H9 (cell line): ENCODE results near the gene PJVK. TPM values are rescaled to one million over a fixed set of nuclear protein-coding genes. Genes with fewer than 3 reads are reported as not detected.

Source experiments
- DNase-seq: peaks from one replicate; pipeline ENCODE4 v3.0.0-alpha.2; 2017
- H2AFZ ChIP-seq: one replicate; pipeline ENCODE4 v1.6.1; 2013; ENCODE audit warnings: mild to moderate bottlenecking, low read length, control low read depth, moderate library complexity
- H2AK5ac ChIP-seq: 2 replicates; pipeline ENCODE4 v1.6.1; 2013; ENCODE audit warnings: low read length, control low read depth, mixed read lengths; ENCODE audit not compliant: insufficient read length
- H2BK120ac ChIP-seq: one replicate; pipeline ENCODE4 v1.6.1; 2013; ENCODE audit warnings: low read depth, mild to moderate bottlenecking, low read length, control low read depth, inconsistent platforms; ENCODE audit not compliant: poor library complexity, severe bottlenecking
- H2BK12ac ChIP-seq: 2 replicates; pipeline ENCODE4 v1.6.1; 2013; ENCODE audit warnings: low read length, control low read depth, mixed read lengths, low read depth; ENCODE audit not compliant: insufficient read length
- H2BK15ac ChIP-seq: 2 replicates; pipeline ENCODE4 v1.6.1; 2013; ENCODE audit warnings: low read depth, low read length, control low read depth
- H2BK20ac ChIP-seq: one replicate; pipeline ENCODE4 v1.6.1; 2013; ENCODE audit warnings: low read depth, mild to moderate bottlenecking, low read length, control low read depth, inconsistent platforms; ENCODE audit not compliant: poor library complexity, severe bottlenecking
- H2BK5ac ChIP-seq: 2 replicates; pipeline ENCODE4 v1.6.1; 2013; ENCODE audit warnings: low read length, control low read depth, mixed read lengths; ENCODE audit not compliant: insufficient read length
- H3K14ac ChIP-seq: 2 replicates; pipeline ENCODE4 v1.6.1; 2013; ENCODE audit warnings: low read length, control low read depth; ENCODE audit not compliant: insufficient read depth
- H3K18ac ChIP-seq: 2 replicates; pipeline ENCODE4 v1.6.1; 2013; ENCODE audit warnings: low read depth, mild to moderate bottlenecking, mixed read lengths, low read length, control low read depth; ENCODE audit not compliant: insufficient read length
- H3K23ac ChIP-seq: 2 replicates; pipeline ENCODE4 v1.6.1; 2013; ENCODE audit warnings: low read length, control low read depth, mixed read lengths, low read depth; ENCODE audit not compliant: insufficient read length
- H3K23me2 ChIP-seq: 2 replicates; pipeline ENCODE4 v1.6.1; 2013; ENCODE audit warnings: low read depth, mild to moderate bottlenecking, mixed read lengths, low read length, control low read depth; ENCODE audit not compliant: insufficient read length, poor library complexity, severe bottlenecking
- H3K27ac ChIP-seq: 2 replicates; pipeline ENCODE4 v1.5.1; 2013; ENCODE audit warnings: low read length, control low read depth, mixed read lengths, low read depth; ENCODE audit not compliant: insufficient read length
- H3K27me3 ChIP-seq: 2 replicates; pipeline ENCODE4 v1.6.1; 2013; ENCODE audit warnings: low read length, control low read depth, inconsistent platforms; ENCODE audit not compliant: insufficient read depth
- H3K4ac ChIP-seq: 2 replicates; pipeline ENCODE4 v1.6.1; 2013; ENCODE audit warnings: low read depth, mild to moderate bottlenecking, control low read depth, inconsistent platforms, low read length, moderate library complexity
- H3K4me1 ChIP-seq: 2 replicates; pipeline ENCODE4 v1.6.1; 2013; ENCODE audit warnings: low read length, control low read depth, inconsistent platforms; ENCODE audit not compliant: insufficient read depth
- H3K4me2 ChIP-seq: 2 replicates; pipeline ENCODE4 v1.6.1; 2013; ENCODE audit warnings: low read length, control low read depth, mixed read lengths; ENCODE audit not compliant: insufficient read length, insufficient read depth
- H3K56ac ChIP-seq: 2 replicates; pipeline ENCODE4 v1.6.1; 2013; ENCODE audit warnings: low read depth, mild to moderate bottlenecking, mixed read lengths, low read length, control low read depth; ENCODE audit not compliant: insufficient read length
- H3K79me1 ChIP-seq: 2 replicates; pipeline ENCODE4 v1.6.1; 2013; ENCODE audit warnings: low read depth, mild to moderate bottlenecking, moderate library complexity, low read length, control low read depth, inconsistent platforms; ENCODE audit not compliant: insufficient read depth, poor library complexity, severe bottlenecking
- H3K79me2 ChIP-seq: 2 replicates; pipeline ENCODE4 v1.6.1; 2013; ENCODE audit warnings: low read length, control low read depth, inconsistent platforms; ENCODE audit not compliant: insufficient read depth
- H3K9ac ChIP-seq: 2 replicates; pipeline ENCODE4 v1.6.1; 2013; ENCODE audit warnings: low read length, control low read depth, mixed read lengths; ENCODE audit not compliant: insufficient read length; ENCODE audit errors: extremely low read depth
- H3K9me3 ChIP-seq: one replicate; pipeline ENCODE4 v1.6.1; 2013; ENCODE audit warnings: low read depth, low read length, inconsistent platforms; ENCODE audit not compliant: control insufficient read depth
- H3T11ph ChIP-seq: one replicate; pipeline ENCODE4 v1.6.1; 2013; ENCODE audit warnings: mild to moderate bottlenecking, low read length, control low read depth, inconsistent platforms
- H4K20me1 ChIP-seq: one replicate; pipeline ENCODE4 v1.6.1; 2013; ENCODE audit not compliant: control insufficient read depth, insufficient read length, insufficient read depth
- H4K5ac ChIP-seq: 2 replicates; pipeline ENCODE4 v1.6.1; 2013; ENCODE audit warnings: low read depth, mild to moderate bottlenecking, mixed read lengths, low read length, control low read depth; ENCODE audit not compliant: insufficient read length
- H4K8ac ChIP-seq: replicated peaks from 2 replicates; pipeline ENCODE4 v1.6.1; 2013; ENCODE audit warnings: low read length, control low read depth, mixed read lengths, low read depth; ENCODE audit not compliant: insufficient read length
- H4K91ac ChIP-seq: 2 replicates; pipeline ENCODE4 v1.6.1; 2013; ENCODE audit warnings: low read depth, mild to moderate bottlenecking, moderate library complexity, mixed read lengths, low read length, control low read depth; ENCODE audit not compliant: insufficient read length
- H3K27ac Mint-ChIP-seq, 3 experiments: 2 replicates in 2 of 3; 3 replicates in 1 of 3; pipeline ENCODE4 v1.8.0; 2020 to 2021; ENCODE audit warnings: mixed read lengths in 3 of 3, mild to moderate bottlenecking in 1 of 3, moderate library complexity in 1 of 3
- H3K27me3 Mint-ChIP-seq: 2 replicates; pipeline ENCODE4 v1.8.0; 2021; ENCODE audit warnings: low read depth, mild to moderate bottlenecking, moderate library complexity, mixed read lengths
- H3K36me3 Mint-ChIP-seq, 3 experiments: 2 replicates in 2 of 3; 3 replicates in 1 of 3; pipeline ENCODE4 v1.8.0; 2020 to 2021; ENCODE audit warnings: low read depth in 3 of 3, mixed read lengths in 3 of 3; ENCODE audit not compliant: insufficient read depth in 1 of 3
- H3K4me1 Mint-ChIP-seq, 2 experiments: 2 replicates each; pipeline ENCODE4 v1.8.0; 2020; ENCODE audit warnings: mixed read lengths in 2 of 2
- H3K4me3 Mint-ChIP-seq, 2 experiments: 2 replicates in 1 of 2; 3 replicates in 1 of 2; pipeline ENCODE4 v1.8.0; 2020 to 2021; ENCODE audit warnings: mild to moderate bottlenecking in 2 of 2, mixed read lengths in 2 of 2, moderate library complexity in 1 of 2
- H3K9me3 Mint-ChIP-seq, 2 experiments: 2 replicates in 1 of 2; 3 replicates in 1 of 2; pipeline ENCODE4 v1.8.0; 2020; ENCODE audit warnings: mild to moderate bottlenecking in 2 of 2, mixed read lengths in 2 of 2, moderate library complexity in 1 of 2
- WGBS: extraction: QIAGEN DNeasy Blood & Tissue Kit; methylation state at CpG from one replicate; pipeline ENCODE4 v1.1.7; 2013; ENCODE audit warnings: missing lambda C conversion rate, low lambda C conversion rate, mixed read lengths; ENCODE audit not compliant: insufficient read length; ENCODE audit errors: extremely low coverage; 5-methylcytosine and 5-hydroxymethylcytosine counted together
- total RNA-seq: library from RNA; stranded (reverse); gene quantifications from 2 replicates; pipeline ENCODE4 v1.2.1, GENCODE V29; 2021
- TF ChIP-seq, protein P1 (sequence below): fragments of 200-600 bp; sonication (generic); conservative IDR thresholded peaks from 3 replicates; pipeline ENCODE4 v1.8.0; 2021; ENCODE audit warnings: antibody characterized with exemption, mild to moderate bottlenecking

Gene PJVK
- total RNA-seq, 1 experiment from 2014 or later = 4.7 TPM

DNA sequence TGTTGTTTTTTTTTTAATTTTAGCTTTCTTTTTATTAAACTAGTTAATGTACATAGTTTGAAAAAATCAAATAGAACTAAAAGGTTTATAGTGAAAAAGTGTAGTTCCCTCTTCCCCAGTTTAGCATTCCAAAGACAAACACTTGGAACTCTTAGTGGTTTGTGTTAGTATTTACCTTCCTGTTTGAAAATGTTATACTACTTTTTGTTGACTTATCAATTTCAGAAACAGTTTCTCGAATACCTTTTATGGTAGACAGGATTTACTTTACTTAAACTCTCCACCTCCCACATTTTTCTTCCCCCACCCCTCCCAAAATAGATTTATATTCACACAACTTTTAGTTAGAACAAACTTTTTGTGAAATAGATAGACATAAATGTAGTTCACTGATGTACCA lies 55.8 kb downstream of the PJVK start:
- H3K27me3 Mint-ChIP-seq = no peaks in the 10 kb centered on the region
- Histone ChIP-seq H4K20me1 (no peaks in the 10 kb centered on the region), H3K56ac (no peak overlapping the region), H2BK12ac (no peak overlapping the region), H2BK120ac (no peak overlapping the region), H3K27me3 (no peaks in the 10 kb centered on the region), H3K4ac (no peak overlapping the region), H3K27ac (no peak overlapping the region), H2BK15ac (no peak overlapping the region), H3K9me3 (no peaks in the 10 kb centered on the region), H4K5ac (no peak overlapping the region), H2AFZ (no peak overlapping the region), H3K79me1 (no peaks in the 10 kb centered on the region), H3K79me2 (no peaks in the 10 kb centered on the region), H2BK20ac (no peak overlapping the region), H4K8ac (no peak overlapping the region), H3K14ac (no peak overlapping the region), H4K91ac (no peak overlapping the region), H3K9ac (no peak overlapping the region), H3K23ac (no peak overlapping the region), H2BK5ac (no peak overlapping the region), H2AK5ac (no peak overlapping the region), H3K4me1 (no peaks in the 10 kb centered on the region), H3T11ph (no peak overlapping the region), H3K18ac (no peak overlapping the region), H3K4me2 (no peak overlapping the region), H3K23me2 (no peaks in the 10 kb centered on the region)
- peaks cover 19 to 22% of the 10 kb centered on the region in 2 experiments for H3K4me1 Mint-ChIP-seq
- H3K4me3 Mint-ChIP-seq = no peak overlapping the region
- TF ChIP-seq, protein P1, sequence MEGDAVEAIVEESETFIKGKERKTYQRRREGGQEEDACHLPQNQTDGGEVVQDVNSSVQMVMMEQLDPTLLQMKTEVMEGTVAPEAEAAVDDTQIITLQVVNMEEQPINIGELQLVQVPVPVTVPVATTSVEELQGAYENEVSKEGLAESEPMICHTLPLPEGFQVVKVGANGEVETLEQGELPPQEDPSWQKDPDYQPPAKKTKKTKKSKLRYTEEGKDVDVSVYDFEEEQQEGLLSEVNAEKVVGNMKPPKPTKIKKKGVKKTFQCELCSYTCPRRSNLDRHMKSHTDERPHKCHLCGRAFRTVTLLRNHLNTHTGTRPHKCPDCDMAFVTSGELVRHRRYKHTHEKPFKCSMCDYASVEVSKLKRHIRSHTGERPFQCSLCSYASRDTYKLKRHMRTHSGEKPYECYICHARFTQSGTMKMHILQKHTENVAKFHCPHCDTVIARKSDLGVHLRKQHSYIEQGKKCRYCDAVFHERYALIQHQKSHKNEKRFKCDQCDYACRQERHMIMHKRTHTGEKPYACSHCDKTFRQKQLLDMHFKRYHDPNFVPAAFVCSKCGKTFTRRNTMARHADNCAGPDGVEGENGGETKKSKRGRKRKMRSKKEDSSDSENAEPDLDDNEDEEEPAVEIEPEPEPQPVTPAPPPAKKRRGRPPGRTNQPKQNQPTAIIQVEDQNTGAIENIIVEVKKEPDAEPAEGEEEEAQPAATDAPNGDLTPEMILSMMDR = no peak
- no peak overlapping the region for H3K27ac Mint-ChIP-seq
- H3K36me3 Mint-ChIP-seq = peaks cover 4 to 20% (median 8%) of the 10 kb centered on the region in 3 experiments; a peak in 6 of 7 replicates
- no peak for DNase-seq
- no CpG with 5 or more reads among the region's 1 CpG for WGBS
- no peaks in the 10 kb centered on the region for H3K9me3 Mint-ChIP-seq
